Thyroid gland (tissue), 4 donors: Measurements from ENCODE around the gene RYR2. TPM values are rescaled to one million over a fixed set of nuclear protein-coding genes. Genes with fewer than 3 reads are reported as not detected.
"Not testable (repeated sequence)": the region's sequence is repeated elsewhere in the genome, so short reads cannot be mapped to it uniquely, and the experiment has no call there.

Experiments used
- DNase-seq, 2 donors: peaks; one replicate each; pipeline ENCODE4 v3.0.0-alpha.2; 2019
- H3K27ac ChIP-seq, 3 donors: fragments of 200-600 bp; sonication (generic); 1 replicate in 2 of 3; 2 replicates in 1 of 3; pipeline ENCODE4 v1.5.1; 2016 to 2019; ENCODE audit warnings: mild to moderate bottlenecking in 1 of 3, moderate library complexity in 1 of 3
- H3K27me3 ChIP-seq: fragments of 200-600 bp; sonication (generic); one replicate; pipeline ENCODE4 v1.5.1; 2019
- H3K36me3 ChIP-seq, 2 donors: fragments of 200-600 bp; sonication (generic); one replicate each; pipeline ENCODE4 v1.5.1; 2016 to 2019
- H3K4me1 ChIP-seq, 2 donors: fragments of 200-600 bp; sonication (generic); one replicate each; pipeline ENCODE4 v1.5.1; 2017 to 2019
- H3K4me3 ChIP-seq, 3 donors: fragments of 200-600 bp; sonication (generic); replicated peaks in 1 of 3; 1 replicate in 2 of 3; 2 replicates in 1 of 3; pipeline ENCODE4 v1.5.1; 2016; ENCODE audit warnings: mild to moderate bottlenecking in 1 of 3
- H3K9me3 ChIP-seq: fragments of 200-600 bp; sonication (generic); one replicate; pipeline ENCODE4 v1.5.1; 2017
- CTCF ChIP-seq, 6 experiments: fragments of 200-600 bp in 3 of 6; fragments of 450-650 bp in 3 of 6; sonication (generic) in 3 of 6; IDR thresholded peaks; one replicate each; pipeline ENCODE4 v1.5.1; 2016 to 2019; ENCODE audit warnings: antibody characterized with exemption in 6 of 6, mild to moderate bottlenecking in 2 of 6, inconsistent platforms in 1 of 6, moderate library complexity in 1 of 6
- POLR2A ChIP-seq, 2 donors: fragments of 450-650 bp; IDR thresholded peaks; one replicate each; pipeline ENCODE4 v1.6.1; 2017; ENCODE audit warnings: antibody characterized with exemption in 2 of 2, mild to moderate bottlenecking in 2 of 2, moderate library complexity in 1 of 2
- WGBS, 2 donors: methylation state at CpG; one replicate each; pipeline ENCODE4 v1.1.5; 2017; 5-methylcytosine and 5-hydroxymethylcytosine counted together
- intact Hi-C: fragments of 100-400 bp; cut with DNase I; formaldehyde crosslinking; loops from one replicate; pipeline ENCODE4 v1.15.1; 2023
- total RNA-seq, 4 donors: library from RNA; depleted of rRNA; stranded (reverse); fragments of >200 nt; gene quantifications; one replicate each; pipeline ENCODE4 v1.2.3, GENCODE V29; 2016

Gene RYR2
- total RNA-seq, 4 donors from 2014 or later, result 6.6 to 31.8 (median 28.2) TPM

DNA sequence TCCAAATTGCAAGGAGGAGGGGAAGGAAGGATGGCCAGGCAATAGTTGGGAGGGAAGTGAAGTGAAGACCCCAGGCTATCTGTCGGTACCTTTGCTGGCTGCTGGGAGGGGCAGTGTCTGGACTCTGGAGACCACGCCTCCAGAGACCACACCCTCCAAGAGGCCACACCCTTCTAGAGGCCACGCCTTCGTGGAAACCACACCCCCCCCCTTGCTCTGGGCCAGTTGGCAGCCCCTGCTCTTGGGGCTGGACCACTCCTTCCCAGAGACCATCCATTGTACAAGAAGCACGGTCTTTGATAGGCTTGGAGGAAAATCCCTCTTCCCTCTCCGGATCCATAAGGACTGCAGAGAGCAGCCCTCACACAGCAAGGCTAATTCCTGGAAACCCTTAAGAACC lies 73.1 kb downstream of the RYR2 start:
- WGBS, 2 donors, result 70 to 75% methylated on average over 3 to 6 of the region's 6 CpGs
- TF ChIP-seq CTCF (IDR thresholded peaks at IDR 0.05), result no peak
- no peak for TF ChIP-seq POLR2A (IDR thresholded peaks at IDR 0.05)
- intact Hi-C loops, result no loop called here

GRCh38 chr1:237119091-237119490 lies 77.1 kb downstream of the RYR2 start:
- Histone ChIP-seq H3K4me3 (no peak overlapping the region), H3K9me3 (no peaks in the 10 kb centered on the region), H3K4me1 (no peaks in the 10 kb centered on the region), H3K27ac (no peak overlapping the region), H3K27me3 (no peaks in the 10 kb centered on the region), H3K36me3 (no peaks in the 10 kb centered on the region)
- WGBS, 2 donors, result 91 to 96% methylated on average over 6 of the region's 6 CpGs
- intact Hi-C loops, result no loop called here
- TF ChIP-seq CTCF (IDR thresholded peaks at IDR 0.05) (no peak), POLR2A (IDR thresholded peaks at IDR 0.05) (no peak)
- no peak for DNase-seq

More for the DNA sequence above, 73.1 kb downstream of the RYR2 start:
- no peak overlapping the region for H3K4me3 ChIP-seq
- H3K4me1 ChIP-seq, result peaks cover 0 to under 1% of the 10 kb centered on the region in 2 donors
- no peaks in the 10 kb centered on the region for H3K9me3 ChIP-seq
- no peaks in the 10 kb centered on the region for H3K36me3 ChIP-seq
- H3K27me3 ChIP-seq, result no peaks in the 10 kb centered on the region
- no peak overlapping the region for H3K27ac ChIP-seq
- no peak for DNase-seq

DNA sequence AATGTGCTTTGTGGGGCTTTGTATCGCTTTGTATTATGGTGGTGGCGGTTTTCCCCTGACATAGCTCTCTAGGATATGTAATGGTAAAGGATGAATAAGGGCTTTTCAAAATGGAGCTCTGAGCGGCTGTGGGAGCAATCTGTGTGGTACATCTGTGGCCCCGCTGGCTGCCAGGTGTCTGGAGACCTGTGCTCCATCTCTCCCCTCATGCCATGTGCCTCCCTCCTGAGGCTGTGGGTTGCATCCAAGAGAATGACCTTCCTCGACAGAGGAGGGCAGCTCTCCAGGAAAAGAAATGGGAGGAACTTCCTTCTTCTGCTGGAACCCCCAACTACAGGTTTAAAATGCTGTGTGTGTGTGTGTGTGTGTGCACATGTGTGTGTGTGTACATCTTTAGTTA lies 78.7 kb downstream of the RYR2 start:
- Histone ChIP-seq H3K4me3 (no peak overlapping the region), H3K27me3 (no peaks in the 10 kb centered on the region), H3K4me1 (no peaks in the 10 kb centered on the region), H3K27ac (no peak overlapping the region), H3K36me3 (no peaks in the 10 kb centered on the region), H3K9me3 (no peaks in the 10 kb centered on the region)
- TF ChIP-seq CTCF (IDR thresholded peaks at IDR 0.05) (no peak), POLR2A (IDR thresholded peaks at IDR 0.05) (no peak)
- intact Hi-C loops, result no loop called here
- DNase-seq, result no peak
- 93 to 96% methylated on average over 5 of the region's 5 CpGs for WGBS, 2 donors

GRCh38 chr1:237124856-237125462 lies 83.0 kb downstream of the RYR2 start:
- no peak overlapping the region for H3K27ac ChIP-seq
- H3K27me3 ChIP-seq, result no peaks in the 10 kb centered on the region
- H3K4me3 ChIP-seq, result no peak overlapping the region
- TF ChIP-seq CTCF (IDR thresholded peaks at IDR 0.05), result peak; percentile 14 to 57 (median 49)
- TF ChIP-seq POLR2A (IDR thresholded peaks at IDR 0.05), result no peak
- intact Hi-C loops, result no loop called here
- 77 to 82% methylated on average over 10 of the region's 10 CpGs for WGBS, 2 donors
- H3K9me3 ChIP-seq, result no peaks in the 10 kb centered on the region
- no peaks in the 10 kb centered on the region for H3K36me3 ChIP-seq
- no peaks in the 10 kb centered on the region for H3K4me1 ChIP-seq
- DNase-seq, result no peak

DNA sequence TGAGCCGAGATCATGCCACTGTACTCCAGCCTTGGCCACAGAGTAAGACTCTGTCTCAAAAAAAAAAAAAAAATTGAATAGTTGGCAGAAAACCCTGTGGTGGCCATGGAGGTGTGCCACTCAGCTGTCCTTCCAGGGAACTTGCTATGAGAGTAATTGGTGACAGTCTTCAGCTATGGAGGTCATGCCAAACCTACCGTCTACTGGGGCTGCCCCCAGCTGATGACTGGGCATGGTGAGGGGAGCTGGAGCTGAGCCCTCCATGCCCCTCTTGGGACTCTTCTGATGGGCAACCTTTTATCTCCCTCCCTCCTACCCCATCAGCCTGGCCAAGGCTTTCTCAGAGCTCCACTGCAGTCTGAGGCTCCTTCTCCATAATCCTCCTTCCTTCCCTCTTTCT lies 84.2 kb downstream of the RYR2 start:
- Histone ChIP-seq H3K27me3 (no peaks in the 10 kb centered on the region), H3K27ac (no peak overlapping the region), H3K9me3 (no peaks in the 10 kb centered on the region), H3K4me3 (no peak overlapping the region), H3K4me1 (no peaks in the 10 kb centered on the region), H3K36me3 (no peaks in the 10 kb centered on the region)
- DNase-seq, result no peak
- TF ChIP-seq CTCF (IDR thresholded peaks at IDR 0.05) (no peak), POLR2A (IDR thresholded peaks at IDR 0.05) (no peak)
- intact Hi-C loops, result no loop called here
- WGBS, 2 donors, result 93 to 95% methylated on average over 2 of the region's 2 CpGs

GRCh38 chr1:237127301-237127700 lies 85.3 kb downstream of the RYR2 start:
- H3K9me3 ChIP-seq, H3K27ac ChIP-seq, H3K27me3 ChIP-seq, H3K4me1 ChIP-seq, H3K36me3 ChIP-seq, DNase-seq, H3K4me3 ChIP-seq, intact Hi-C loops: not testable (repeated sequence)
- WGBS, 2 donors, result 100% methylated on average over 5 of the region's 31 CpGs; no CpG with 5 or more reads in 1 of the 2 donors
